Liver (tissue), 9 donors: ENCODE data around the gene FKBP14. TPM values are rescaled to one million over a fixed set of nuclear protein-coding genes. Genes with fewer than 3 reads are reported as not detected.

ENCODE experiments used
- DNase-seq: peaks from one replicate; pipeline ENCODE4 v3.0.0-alpha.2; 2017; ENCODE audit warnings: low spot score
- H3K27ac ChIP-seq, 2 donors: one replicate each; pipeline ENCODE4 v1.7.0; 2013; ENCODE audit warnings: inconsistent platforms in 2 of 2, low read length in 2 of 2, control low read depth in 1 of 2, low read depth in 1 of 2, mild to moderate bottlenecking in 1 of 2
- H3K27me3 ChIP-seq, 4 donors: one replicate each; pipeline versions ENCODE4 v1.6.1 to v1.7.0; 2013; ENCODE audit warnings: low read length in 3 of 4, inconsistent platforms in 1 of 4, mild to moderate bottlenecking in 1 of 4, moderate library complexity in 1 of 4; ENCODE audit not compliant: control insufficient read depth in 4 of 4, insufficient read depth in 4 of 4
- H3K36me3 ChIP-seq, 4 donors: one replicate each; pipeline versions ENCODE4 v1.6.1 to v1.7.0; 2013; ENCODE audit warnings: low read length in 3 of 4, mild to moderate bottlenecking in 3 of 4, low read depth in 1 of 4, moderate library complexity in 1 of 4; ENCODE audit not compliant: control insufficient read depth in 4 of 4, insufficient read depth in 3 of 4
- H3K4me1 ChIP-seq, 4 donors: one replicate each; pipeline versions ENCODE4 v1.6.1 to v1.7.0; 2013; ENCODE audit warnings: low read length in 3 of 4, mild to moderate bottlenecking in 3 of 4, moderate library complexity in 1 of 4; ENCODE audit not compliant: control insufficient read depth in 4 of 4, insufficient read depth in 4 of 4
- H3K4me3 ChIP-seq, 3 donors: one replicate each; pipeline versions ENCODE4 v1.6.1 to v1.7.0; 2013; ENCODE audit warnings: low read length in 3 of 3, control low read depth in 1 of 3, low read depth in 1 of 3, mild to moderate bottlenecking in 1 of 3
- H3K9ac ChIP-seq, 2 donors: one replicate each; pipeline ENCODE4 v1.7.0; 2013; ENCODE audit warnings: low read length in 2 of 2, mild to moderate bottlenecking in 2 of 2, moderate library complexity in 2 of 2, control low read depth in 1 of 2, low read depth in 1 of 2
- H3K9me3 ChIP-seq, 4 donors: one replicate each; pipeline versions ENCODE4 v1.6.1 to v1.7.0; 2013; ENCODE audit warnings: low read length in 3 of 4; ENCODE audit not compliant: control insufficient read depth in 4 of 4
- EGR1 ChIP-seq, 2 donors: IDR thresholded peaks; 2 replicates each; pipeline ENCODE4 v1.6.1; 2016 to 2018; ENCODE audit warnings: antibody characterized with exemption in 2 of 2, low read depth in 2 of 2
- FOXA1 ChIP-seq: IDR thresholded peaks from 2 replicates; pipeline ENCODE4 v1.6.1; 2016; ENCODE audit warnings: antibody characterized with exemption
- FOXA2 ChIP-seq: IDR thresholded peaks from 2 replicates; pipeline ENCODE4 v1.6.1; 2016; ENCODE audit warnings: antibody characterized with exemption
- GABPA ChIP-seq, 2 donors: IDR thresholded peaks in 1 of 2; conservative IDR thresholded peaks in 1 of 2; 2 replicates each; pipeline ENCODE4 v1.6.1; 2016; ENCODE audit warnings: antibody characterized with exemption in 2 of 2, mild to moderate bottlenecking in 1 of 2, moderate library complexity in 1 of 2
- HNF4A ChIP-seq, 2 donors: conservative IDR thresholded peaks; 2 replicates each; pipeline ENCODE4 v1.6.1; 2016; ENCODE audit warnings: antibody characterized with exemption in 2 of 2, mild to moderate bottlenecking in 2 of 2
- HNF4G ChIP-seq: IDR thresholded peaks from 2 replicates; pipeline ENCODE4 v1.6.1; 2016; ENCODE audit warnings: antibody characterized with exemption
- RAD21 ChIP-seq, 2 donors: IDR thresholded peaks; 2 replicates each; pipeline ENCODE4 v1.6.1; 2016; ENCODE audit warnings: antibody characterized with exemption in 2 of 2, mild to moderate bottlenecking in 2 of 2
- RXRA ChIP-seq, 2 donors: IDR thresholded peaks; 2 replicates each; pipeline ENCODE4 v1.6.1; 2017 to 2018; ENCODE audit warnings: antibody characterized with exemption in 2 of 2, mild to moderate bottlenecking in 1 of 2
- SP1 ChIP-seq: IDR thresholded peaks from 2 replicates; pipeline ENCODE4 v1.6.1; 2018; ENCODE audit warnings: antibody characterized with exemption, mild to moderate bottlenecking
- WGBS: extraction: QIAGEN DNeasy Blood & Tissue Kit; methylation state at CpG from one replicate; pipeline ENCODE4 v1.1.7; 2013; 5-methylcytosine and 5-hydroxymethylcytosine counted together
- polyA plus RNA-seq, 2 donors: library from polyadenylated mRNA; stranded (reverse) in 1 of 2; unstranded in 1 of 2; fragments of 200-250 nt in 1 of 2; fragments of >200 nt in 1 of 2; fragmentation: Nextera tagmentation in 1 of 2; extraction: Ambion mirVana in 1 of 2; gene quantifications; one replicate each; pipeline versions ENCODE4 v1.2.1 to v1.2.3, GENCODE V29; 2013 to 2015
- total RNA-seq, 2 donors: library from RNA; depleted of rRNA; stranded (reverse); fragments of >200 nt; gene quantifications; one replicate each; pipeline ENCODE4 v1.2.3, GENCODE V29; 2014
- TF ChIP-seq, protein P1 (sequence below): fragments of 150-350 bp; IDR thresholded peaks from 2 replicates; pipeline ENCODE4 v1.5.1; 2017; ENCODE audit warnings: improper control_type of control experiment, low read depth, low read length; ENCODE audit not compliant: missing input control
- TF ChIP-seq, protein P2 (sequence below): IDR thresholded peaks from 2 replicates; pipeline ENCODE4 v1.6.1; 2016; ENCODE audit warnings: antibody characterized with exemption
- TF ChIP-seq, protein P3 (sequence below): IDR thresholded peaks from 2 replicates; pipeline ENCODE4 v1.6.1; 2016; ENCODE audit warnings: antibody characterized with exemption
- TF ChIP-seq, protein P4 (sequence below): IDR thresholded peaks from 2 replicates; pipeline ENCODE4 v1.6.1; 2016; ENCODE audit warnings: antibody characterized with exemption, mild to moderate bottlenecking
- donor health status: healthy.
- donor health status: healthy.
- donor health status: healthy.
- donor health status: healthy.
- donor health status: healthy.

The FKBP14 gene
- total and polyA plus RNA-seq, 4 donors: 2.6 to 6.1 (median 3.5) TPM

DNA sequence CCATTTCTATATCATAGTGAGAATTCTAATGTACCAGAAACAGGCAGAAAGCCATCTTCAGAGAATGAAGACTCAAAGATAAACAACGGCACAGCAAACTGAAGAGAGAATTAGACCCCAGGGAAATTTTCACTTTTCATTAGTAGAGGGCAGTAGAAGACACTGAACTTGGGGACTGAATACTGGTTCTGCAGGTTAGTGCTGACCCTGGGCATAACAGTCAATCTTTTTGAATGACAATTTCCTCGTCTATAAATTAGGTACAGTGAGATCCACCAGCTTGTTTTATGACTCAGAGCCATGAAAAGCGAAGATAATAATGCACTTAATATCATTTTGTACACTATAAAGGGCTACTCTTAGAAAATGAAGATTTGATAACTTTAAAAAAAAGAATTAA lies 13.7 kb downstream of the FKBP14 start:
- Histone ChIP-seq H3K9me3 (no peaks in the 10 kb centered on the region), H3K4me3 (no peak overlapping the region), H3K36me3 (peaks cover 0 to 5% (median 0%) of the 10 kb centered on the region in 4 donors), H3K27ac (no peak overlapping the region), H3K27me3 (no peaks in the 10 kb centered on the region), H3K9ac (no peak overlapping the region), H3K4me1 (no peaks in the 10 kb centered on the region)
- no peak for DNase-seq
- WGBS: 92% methylated on average over 3 of the region's 3 CpGs
- no peak for TF ChIP-seq HNF4A (conservative IDR thresholded peaks at IDR 0.05)

DNA sequence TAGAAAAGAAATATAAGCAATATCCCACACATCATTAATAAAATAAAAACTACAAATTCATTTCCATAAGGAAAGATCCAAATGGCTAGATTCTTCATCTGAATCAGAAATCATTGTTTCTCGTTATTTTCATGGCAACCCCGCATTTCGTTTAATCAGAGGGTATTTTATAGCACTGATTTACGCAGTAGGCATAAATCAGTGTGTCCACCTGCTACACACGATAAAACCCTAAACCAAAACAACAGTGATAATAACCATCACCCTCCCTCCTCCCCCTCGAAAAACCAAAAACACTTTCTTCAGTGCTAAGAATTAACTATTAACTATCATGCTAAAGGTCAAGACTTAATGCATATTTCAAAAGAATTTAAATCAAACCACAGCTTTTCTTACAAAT lies 16.5 kb downstream of the FKBP14 start:
- Histone ChIP-seq H3K9me3 (no peaks in the 10 kb centered on the region), H3K4me1 (no peaks in the 10 kb centered on the region), H3K36me3 (peaks cover 0 to 5% (median 0%) of the 10 kb centered on the region in 4 donors), H3K27me3 (no peaks in the 10 kb centered on the region), H3K4me3 (no peak overlapping the region), H3K27ac (no peak overlapping the region), H3K9ac (no peak overlapping the region)
- WGBS: 90% methylated on average over 6 of the region's 6 CpGs
- no peak for DNase-seq
- TF ChIP-seq, protein P1, sequence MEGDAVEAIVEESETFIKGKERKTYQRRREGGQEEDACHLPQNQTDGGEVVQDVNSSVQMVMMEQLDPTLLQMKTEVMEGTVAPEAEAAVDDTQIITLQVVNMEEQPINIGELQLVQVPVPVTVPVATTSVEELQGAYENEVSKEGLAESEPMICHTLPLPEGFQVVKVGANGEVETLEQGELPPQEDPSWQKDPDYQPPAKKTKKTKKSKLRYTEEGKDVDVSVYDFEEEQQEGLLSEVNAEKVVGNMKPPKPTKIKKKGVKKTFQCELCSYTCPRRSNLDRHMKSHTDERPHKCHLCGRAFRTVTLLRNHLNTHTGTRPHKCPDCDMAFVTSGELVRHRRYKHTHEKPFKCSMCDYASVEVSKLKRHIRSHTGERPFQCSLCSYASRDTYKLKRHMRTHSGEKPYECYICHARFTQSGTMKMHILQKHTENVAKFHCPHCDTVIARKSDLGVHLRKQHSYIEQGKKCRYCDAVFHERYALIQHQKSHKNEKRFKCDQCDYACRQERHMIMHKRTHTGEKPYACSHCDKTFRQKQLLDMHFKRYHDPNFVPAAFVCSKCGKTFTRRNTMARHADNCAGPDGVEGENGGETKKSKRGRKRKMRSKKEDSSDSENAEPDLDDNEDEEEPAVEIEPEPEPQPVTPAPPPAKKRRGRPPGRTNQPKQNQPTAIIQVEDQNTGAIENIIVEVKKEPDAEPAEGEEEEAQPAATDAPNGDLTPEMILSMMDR: no peak
- TF ChIP-seq EGR1 (IDR thresholded peaks at IDR 0.05; ENCODE audit: low read depth in 2 of 2): no peak
- no peak for TF ChIP-seq FOXA2
- TF ChIP-seq, protein P2, sequence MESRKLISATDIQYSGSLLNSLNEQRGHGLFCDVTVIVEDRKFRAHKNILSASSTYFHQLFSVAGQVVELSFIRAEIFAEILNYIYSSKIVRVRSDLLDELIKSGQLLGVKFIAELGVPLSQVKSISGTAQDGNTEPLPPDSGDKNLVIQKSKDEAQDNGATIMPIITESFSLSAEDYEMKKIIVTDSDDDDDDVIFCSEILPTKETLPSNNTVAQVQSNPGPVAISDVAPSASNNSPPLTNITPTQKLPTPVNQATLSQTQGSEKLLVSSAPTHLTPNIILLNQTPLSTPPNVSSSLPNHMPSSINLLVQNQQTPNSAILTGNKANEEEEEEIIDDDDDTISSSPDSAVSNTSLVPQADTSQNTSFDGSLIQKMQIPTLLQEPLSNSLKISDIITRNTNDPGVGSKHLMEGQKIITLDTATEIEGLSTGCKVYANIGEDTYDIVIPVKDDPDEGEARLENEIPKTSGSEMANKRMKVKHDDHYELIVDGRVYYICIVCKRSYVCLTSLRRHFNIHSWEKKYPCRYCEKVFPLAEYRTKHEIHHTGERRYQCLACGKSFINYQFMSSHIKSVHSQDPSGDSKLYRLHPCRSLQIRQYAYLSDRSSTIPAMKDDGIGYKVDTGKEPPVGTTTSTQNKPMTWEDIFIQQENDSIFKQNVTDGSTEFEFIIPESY: no peak
- TF ChIP-seq RXRA (IDR thresholded peaks at IDR 0.05): no peak
- no peak for TF ChIP-seq FOXA1
- no peak for TF ChIP-seq HNF4G
- TF ChIP-seq SP1: no peak
- no peak for TF ChIP-seq HNF4A (conservative IDR thresholded peaks at IDR 0.05)
- TF ChIP-seq GABPA (IDR thresholded peaks at IDR 0.05 in 1 of 2, conservative IDR thresholded peaks at IDR 0.05 in 1 of 2): no peak
- TF ChIP-seq, protein P3, sequence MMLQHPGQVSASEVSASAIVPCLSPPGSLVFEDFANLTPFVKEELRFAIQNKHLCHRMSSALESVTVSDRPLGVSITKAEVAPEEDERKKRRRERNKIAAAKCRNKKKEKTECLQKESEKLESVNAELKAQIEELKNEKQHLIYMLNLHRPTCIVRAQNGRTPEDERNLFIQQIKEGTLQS: no peak
- TF ChIP-seq RAD21 (IDR thresholded peaks at IDR 0.05): no peak
- TF ChIP-seq, protein P4, sequence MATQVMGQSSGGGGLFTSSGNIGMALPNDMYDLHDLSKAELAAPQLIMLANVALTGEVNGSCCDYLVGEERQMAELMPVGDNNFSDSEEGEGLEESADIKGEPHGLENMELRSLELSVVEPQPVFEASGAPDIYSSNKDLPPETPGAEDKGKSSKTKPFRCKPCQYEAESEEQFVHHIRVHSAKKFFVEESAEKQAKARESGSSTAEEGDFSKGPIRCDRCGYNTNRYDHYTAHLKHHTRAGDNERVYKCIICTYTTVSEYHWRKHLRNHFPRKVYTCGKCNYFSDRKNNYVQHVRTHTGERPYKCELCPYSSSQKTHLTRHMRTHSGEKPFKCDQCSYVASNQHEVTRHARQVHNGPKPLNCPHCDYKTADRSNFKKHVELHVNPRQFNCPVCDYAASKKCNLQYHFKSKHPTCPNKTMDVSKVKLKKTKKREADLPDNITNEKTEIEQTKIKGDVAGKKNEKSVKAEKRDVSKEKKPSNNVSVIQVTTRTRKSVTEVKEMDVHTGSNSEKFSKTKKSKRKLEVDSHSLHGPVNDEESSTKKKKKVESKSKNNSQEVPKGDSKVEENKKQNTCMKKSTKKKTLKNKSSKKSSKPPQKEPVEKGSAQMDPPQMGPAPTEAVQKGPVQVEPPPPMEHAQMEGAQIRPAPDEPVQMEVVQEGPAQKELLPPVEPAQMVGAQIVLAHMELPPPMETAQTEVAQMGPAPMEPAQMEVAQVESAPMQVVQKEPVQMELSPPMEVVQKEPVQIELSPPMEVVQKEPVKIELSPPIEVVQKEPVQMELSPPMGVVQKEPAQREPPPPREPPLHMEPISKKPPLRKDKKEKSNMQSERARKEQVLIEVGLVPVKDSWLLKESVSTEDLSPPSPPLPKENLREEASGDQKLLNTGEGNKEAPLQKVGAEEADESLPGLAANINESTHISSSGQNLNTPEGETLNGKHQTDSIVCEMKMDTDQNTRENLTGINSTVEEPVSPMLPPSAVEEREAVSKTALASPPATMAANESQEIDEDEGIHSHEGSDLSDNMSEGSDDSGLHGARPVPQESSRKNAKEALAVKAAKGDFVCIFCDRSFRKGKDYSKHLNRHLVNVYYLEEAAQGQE: no peak
